IMR-90 (cell line): ENCODE measurements around the gene MTERF2. TPM values are rescaled to one million over a fixed set of nuclear protein-coding genes. Genes with fewer than 3 reads are reported as not detected.
A peak's percentile ranks its signal among the peaks of the same experiment; 100 is the strongest.

ENCODE experiments used
- ATAC-seq: fragments of 200-7000 bp; cut with Tn5 transposase; 2 replicates; pipeline ENCODE4 v1.9.1; 2020; ENCODE audit warnings: low read depth, mild to moderate bottlenecking, moderate library complexity
- Bru-seq: library from RNA; stranded (reverse); fragments of 400-500 nt; gene quantifications from one replicate; lab custom pipeline; 2021; lab: Mats Ljungman, UMichigan
- BruChase-seq, 2 experiments: library from RNA; stranded (reverse); fragments of 400-500 nt; gene quantifications; one replicate each; lab custom pipeline; 2021; lab: Mats Ljungman, UMichigan
- BruUV-seq: library from RNA; stranded (reverse); fragments of 400-500 nt; replicated peaks from 2 replicates; lab custom pipeline; 2021; lab: Mats Ljungman, UMichigan
- CTCF ChIA-PET: fragments of 300-600 bp; formaldehyde crosslinking; extraction: SDS; loops from one replicate; lab custom pipeline; 2021; ENCODE audit warnings: antibody characterized with exemption; lab: Yijun Ruan, JAX
- POLR2A ChIA-PET: fragments of 300-600 bp; sonication (Branson Sonifier 250); formaldehyde crosslinking; loops from one replicate; lab custom pipeline; 2022; ENCODE audit warnings: antibody characterized with exemption; ENCODE audit not compliant: unreplicated experiment; lab: Charles Lee
- DNase-seq: peaks from one replicate; pipeline ENCODE4 v3.0.0; 2013
- H2AFZ ChIP-seq: replicated peaks from 2 replicates; pipeline ENCODE3; 2013; ENCODE audit warnings: low read length, mild to moderate bottlenecking; ENCODE audit not compliant: poor library complexity
- H2AK5ac ChIP-seq: 2 replicates; pipeline ENCODE4 v1.6.1; 2013; ENCODE audit warnings: low read depth, low read length, inconsistent platforms
- H2AK9ac ChIP-seq: replicated peaks from 2 replicates; pipeline ENCODE3; 2013; ENCODE audit warnings: mild to moderate bottlenecking, low read depth, low read length, moderate library complexity; ENCODE audit not compliant: poor library complexity
- H2BK120ac ChIP-seq: 2 replicates; pipeline ENCODE4 v1.6.1; 2013; ENCODE audit warnings: low read depth, low read length, inconsistent platforms
- H2BK15ac ChIP-seq: 3 replicates; pipeline ENCODE4 v1.6.1; 2013; ENCODE audit warnings: low read depth, low read length, inconsistent platforms
- H2BK20ac ChIP-seq: 2 replicates; pipeline ENCODE4 v1.6.1; 2013; ENCODE audit warnings: low read depth, mild to moderate bottlenecking, inconsistent platforms, low read length, moderate library complexity
- H2BK5ac ChIP-seq: 2 replicates; pipeline ENCODE4 v1.6.1; 2013; ENCODE audit warnings: mild to moderate bottlenecking, low read depth, low read length, inconsistent platforms; ENCODE audit not compliant: poor library complexity, severe bottlenecking
- H3K14ac ChIP-seq: replicated peaks from 2 replicates; pipeline ENCODE4 v1.6.1; 2013; ENCODE audit warnings: low read depth, low read length, inconsistent platforms
- H3K18ac ChIP-seq: 2 replicates; pipeline ENCODE4 v1.6.1; 2013; ENCODE audit warnings: low read depth, low read length, control low read depth
- H3K23ac ChIP-seq: 2 replicates; pipeline ENCODE4 v1.6.1; 2013; ENCODE audit warnings: low read depth, low read length, inconsistent platforms
- H3K27ac ChIP-seq: 2 replicates; pipeline ENCODE4 v1.5.1; 2013; ENCODE audit warnings: mild to moderate bottlenecking, control low read depth, low read length; ENCODE audit not compliant: insufficient read depth
- H3K27me3 ChIP-seq: 2 replicates; pipeline ENCODE4 v1.6.1; 2013; ENCODE audit warnings: low read length; ENCODE audit not compliant: control insufficient read depth, insufficient read depth
- H3K36me3 ChIP-seq: 2 replicates; pipeline ENCODE4 v1.6.1; 2013; ENCODE audit warnings: low read length, mixed read lengths; ENCODE audit not compliant: control insufficient read depth, insufficient read depth
- H3K4ac ChIP-seq: 2 replicates; pipeline ENCODE4 v1.6.1; 2013; ENCODE audit warnings: low read depth, low read length, inconsistent platforms
- H3K4me1 ChIP-seq: 2 replicates; pipeline ENCODE4 v1.6.1; 2013; ENCODE audit warnings: low read length, mixed read lengths; ENCODE audit not compliant: control insufficient read depth, insufficient read depth
- H3K4me2 ChIP-seq: 2 replicates; pipeline ENCODE4 v1.6.1; 2013; ENCODE audit warnings: low read depth, mild to moderate bottlenecking, control low read depth, low read length, moderate library complexity
- H3K4me3 ChIP-seq: 2 replicates; pipeline ENCODE4 v1.5.1; 2013; ENCODE audit warnings: low read depth, mild to moderate bottlenecking, control low read depth, low read length, moderate library complexity; ENCODE audit not compliant: insufficient read depth
- H3K56ac ChIP-seq: 2 replicates; pipeline ENCODE4 v1.6.1; 2013; ENCODE audit warnings: low read length, inconsistent platforms; ENCODE audit not compliant: insufficient read depth; ENCODE audit errors: extremely low read depth
- H3K79me1 ChIP-seq, 2 experiments: 2 replicates each; pipeline ENCODE4 v1.6.1; 2013; ENCODE audit warnings: low read length in 2 of 2, inconsistent platforms in 1 of 2, low read depth in 1 of 2
- H3K9ac ChIP-seq: 2 replicates; pipeline ENCODE4 v1.6.1; 2013; ENCODE audit warnings: low read depth, low read length, control low read depth
- H3K9me1 ChIP-seq: 2 replicates; pipeline ENCODE4 v1.6.1; 2013; ENCODE audit warnings: low read length, inconsistent platforms; ENCODE audit not compliant: insufficient read depth
- H3K9me3 ChIP-seq: 2 replicates; pipeline ENCODE4 v1.6.1; 2013; ENCODE audit warnings: low read length; ENCODE audit not compliant: control insufficient read depth, insufficient read depth
- H4K20me1 ChIP-seq: 2 replicates; pipeline ENCODE4 v1.6.1; 2013; ENCODE audit warnings: low read length, inconsistent platforms; ENCODE audit not compliant: insufficient read depth
- H4K5ac ChIP-seq: 2 replicates; pipeline ENCODE4 v1.6.1; 2013; ENCODE audit warnings: mild to moderate bottlenecking, low read depth, low read length, control low read depth
- H4K8ac ChIP-seq, 2 experiments: 2 replicates each; pipeline ENCODE4 v1.6.1; 2013; ENCODE audit warnings: low read depth in 2 of 2, low read length in 2 of 2, control low read depth in 1 of 2, inconsistent platforms in 1 of 2
- H4K91ac ChIP-seq: 2 replicates; pipeline ENCODE4 v1.6.1; 2013; ENCODE audit warnings: low read depth, low read length, inconsistent platforms; ENCODE audit not compliant: insufficient read depth
- CHD1 ChIP-seq: IDR thresholded peaks from 2 replicates; pipeline ENCODE4 v1.6.1; 2012; ENCODE audit warnings: low read depth, low read length, improper control_type of control experiment
- FOS ChIP-seq: fragments of 150-350 bp; IDR thresholded peaks from 2 replicates; pipeline ENCODE4 v1.6.1; 2016; ENCODE audit warnings: low read depth, low read length
- MAFK ChIP-seq: IDR thresholded peaks from 2 replicates; pipeline ENCODE4 v1.6.1; 2012; ENCODE audit warnings: low read depth, low read length, improper control_type of control experiment
- MAZ ChIP-seq: IDR thresholded peaks from 2 replicates; pipeline ENCODE4 v1.6.1; 2012; ENCODE audit warnings: low read depth, mild to moderate bottlenecking, low read length, improper control_type of control experiment, moderate library complexity, borderline replicate concordance
- MXI1 ChIP-seq: IDR thresholded peaks from 2 replicates; pipeline ENCODE4 v1.6.1; 2012; ENCODE audit warnings: low read depth, mild to moderate bottlenecking, low read length, moderate library complexity, borderline replicate concordance
- NFE2L2 ChIP-seq: fragments of 150-350 bp; IDR thresholded peaks from 2 replicates; pipeline ENCODE4 v1.6.1; 2016; ENCODE audit warnings: low read depth, mild to moderate bottlenecking, low read length
- POLR2A ChIP-seq: IDR thresholded peaks from 2 replicates; pipeline ENCODE4 v1.6.1; 2012; ENCODE audit warnings: mild to moderate bottlenecking, low read depth, low read length
- RAD21 ChIP-seq: IDR thresholded peaks from 2 replicates; pipeline ENCODE4 v1.6.1; 2012; ENCODE audit warnings: low read length, improper control_type of control experiment
- RCOR1 ChIP-seq: IDR thresholded peaks from 2 replicates; pipeline ENCODE4 v1.6.1; 2012; ENCODE audit warnings: mild to moderate bottlenecking, low read length, improper control_type of control experiment; ENCODE audit not compliant: insufficient replicate concordance
- WGBS, 2 experiments: methylation state at CpG; one replicate each; pipeline versions ENCODE4 v1.1.5 to v1.1.7; 2013; ENCODE audit warnings: missing lambda C conversion rate in 2 of 2; ENCODE audit not compliant: insufficient read length in 1 of 2; ENCODE audit errors: extremely low coverage in 2 of 2; 5-methylcytosine and 5-hydroxymethylcytosine counted together
- dilution Hi-C: fragments of 300-500 bp; cut with HindIII; formaldehyde crosslinking; loops from one replicate; pipeline ENCODE4 v1.14.3; 2018; ENCODE audit warnings: low sequenced_read_pairs; ENCODE audit not compliant: unreplicated experiment
- in situ Hi-C: fragments of 300-500 bp; cut with MboI; formaldehyde crosslinking; loops from 3 replicates; pipeline ENCODE4 v1.14.3; 2019; ENCODE audit warnings: low sequenced_read_pairs, inconsistent platforms, mixed read lengths
- intact Hi-C: fragments of 100-400 bp; cut with micrococcal nuclease; formaldehyde crosslinking; loops from 2 replicates; pipeline ENCODE4 v1.10.0; 2022
- long read RNA-seq: library from polyadenylated mRNA; unstranded; transcript quantifications from one replicate; pipeline ENCODE4 v2.0.0, GENCODE V29; 2021; ENCODE audit not compliant: unreplicated experiment
- polyA plus RNA-seq, 3 experiments: library from polyadenylated mRNA; depleted of rRNA; stranded (reverse); fragments of >200 nt; gene quantifications; 2 replicates each; pipeline ENCODE4 v1.2.3, GENCODE V29; 2012; ENCODE audit warnings: low replicate concordance in 1 of 3
- total RNA-seq: library from RNA; depleted of rRNA; stranded (reverse); fragments of >200 nt; gene quantifications from 2 replicates; pipeline ENCODE4 v1.2.3, GENCODE V29; 2012; rRNA removed
- TF ChIP-seq, protein P1 (sequence below): conservative IDR thresholded peaks from 2 replicates; pipeline ENCODE4 v1.5.1; 2012; ENCODE audit warnings: mild to moderate bottlenecking, low read depth, low read length, improper control_type of control experiment
- TF ChIP-seq, protein P2 (sequence below): fragments of 150-350 bp; IDR thresholded peaks from 2 replicates; pipeline ENCODE4 v1.6.1; 2016; ENCODE audit warnings: low read depth, mild to moderate bottlenecking, low read length, moderate library complexity, borderline replicate concordance

MTERF2 gene, protein sequence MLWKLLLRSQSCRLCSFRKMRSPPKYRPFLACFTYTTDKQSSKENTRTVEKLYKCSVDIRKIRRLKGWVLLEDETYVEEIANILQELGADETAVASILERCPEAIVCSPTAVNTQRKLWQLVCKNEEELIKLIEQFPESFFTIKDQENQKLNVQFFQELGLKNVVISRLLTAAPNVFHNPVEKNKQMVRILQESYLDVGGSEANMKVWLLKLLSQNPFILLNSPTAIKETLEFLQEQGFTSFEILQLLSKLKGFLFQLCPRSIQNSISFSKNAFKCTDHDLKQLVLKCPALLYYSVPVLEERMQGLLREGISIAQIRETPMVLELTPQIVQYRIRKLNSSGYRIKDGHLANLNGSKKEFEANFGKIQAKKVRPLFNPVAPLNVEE
- total RNA-seq = 3.0 and 3.3 TPM in 2 replicates
- polyA plus RNA-seq (2012; rRNA removed) = 2.6 and 3.8 TPM in 2 replicates
- 0.56 and 1.6 TPM in 2 replicates for polyA plus RNA-seq (2012; cell fraction: cytosol; rRNA removed)
- polyA plus RNA-seq (2012; cell fraction: nucleus; rRNA removed; ENCODE audit: low replicate concordance) = 2.3 and 12.8 TPM in 2 replicates
- percentile 69 among the genes with signal in this experiment for Bru-seq, nascent RNA
- BruChase-seq, experiment 1, labeled RNA remaining after a 6-hour chase = percentile 65 among the genes with signal in this experiment
- percentile 64 among the genes with signal in this experiment for BruChase-seq, experiment 2, labeled RNA remaining after a 2-hour chase
- long read RNA-seq, partial matches to known transcripts = 0 of 10 reads
- long read RNA-seq, other reads (novel, unspliced or antisense) = 2 of 10 reads

DNA sequence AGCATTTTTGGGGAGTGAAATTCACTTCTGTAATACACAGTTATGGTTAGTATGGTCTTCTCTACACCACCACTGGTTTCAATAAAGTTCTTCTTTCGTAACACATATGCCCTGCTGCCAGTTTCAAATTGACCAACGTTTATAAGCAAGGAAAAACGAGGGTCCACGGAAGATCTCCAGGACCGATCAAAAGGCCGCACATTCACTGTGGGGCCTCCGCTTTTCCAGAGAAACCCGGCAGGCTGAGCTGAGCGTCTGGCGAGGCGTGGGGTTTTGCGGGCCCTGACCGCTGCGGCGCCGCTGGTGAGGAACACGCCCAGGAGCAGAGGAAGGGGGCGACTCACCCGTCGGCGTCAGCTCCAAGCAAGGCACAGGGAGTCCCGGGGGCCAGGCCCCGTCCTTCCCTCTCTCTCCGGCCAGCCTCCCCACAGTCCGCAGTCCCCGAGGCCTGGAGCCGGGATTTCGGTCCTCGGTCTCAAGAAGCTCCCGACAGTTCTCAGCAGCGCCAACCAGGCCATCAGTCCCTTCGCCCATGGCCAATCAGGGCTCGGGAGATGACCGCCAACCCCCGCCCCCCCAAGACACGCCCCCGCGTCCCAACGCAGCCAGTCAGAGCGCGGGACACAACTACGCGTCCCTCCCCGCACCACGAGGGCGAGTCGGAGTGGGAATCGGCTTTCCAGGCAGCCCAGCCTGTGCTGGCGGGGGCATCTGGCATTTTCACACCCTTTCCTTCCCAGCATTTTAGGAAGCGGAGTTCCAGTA, at the start of gene MTERF2:
Gene MTERF2 (minus strand): TSS at position 522 of the 765 bp plus-strand sequence. CDS start 8,432 bp downstream, outside the sequence.
- intact Hi-C loops = no loop called here
- CTCF ChIA-PET = interaction anchor here (0.6 to 0.8 kb wide), 2 partner anchors 9 to 104 kb away, joined by 3 to 5 read pairs; no protein-coding TSS in a partner anchor
- TF ChIP-seq FOS = no peak
- TF ChIP-seq, protein P1, sequence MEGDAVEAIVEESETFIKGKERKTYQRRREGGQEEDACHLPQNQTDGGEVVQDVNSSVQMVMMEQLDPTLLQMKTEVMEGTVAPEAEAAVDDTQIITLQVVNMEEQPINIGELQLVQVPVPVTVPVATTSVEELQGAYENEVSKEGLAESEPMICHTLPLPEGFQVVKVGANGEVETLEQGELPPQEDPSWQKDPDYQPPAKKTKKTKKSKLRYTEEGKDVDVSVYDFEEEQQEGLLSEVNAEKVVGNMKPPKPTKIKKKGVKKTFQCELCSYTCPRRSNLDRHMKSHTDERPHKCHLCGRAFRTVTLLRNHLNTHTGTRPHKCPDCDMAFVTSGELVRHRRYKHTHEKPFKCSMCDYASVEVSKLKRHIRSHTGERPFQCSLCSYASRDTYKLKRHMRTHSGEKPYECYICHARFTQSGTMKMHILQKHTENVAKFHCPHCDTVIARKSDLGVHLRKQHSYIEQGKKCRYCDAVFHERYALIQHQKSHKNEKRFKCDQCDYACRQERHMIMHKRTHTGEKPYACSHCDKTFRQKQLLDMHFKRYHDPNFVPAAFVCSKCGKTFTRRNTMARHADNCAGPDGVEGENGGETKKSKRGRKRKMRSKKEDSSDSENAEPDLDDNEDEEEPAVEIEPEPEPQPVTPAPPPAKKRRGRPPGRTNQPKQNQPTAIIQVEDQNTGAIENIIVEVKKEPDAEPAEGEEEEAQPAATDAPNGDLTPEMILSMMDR = no peak
- TF ChIP-seq NFE2L2 = no peak
- TF ChIP-seq, protein P2, sequence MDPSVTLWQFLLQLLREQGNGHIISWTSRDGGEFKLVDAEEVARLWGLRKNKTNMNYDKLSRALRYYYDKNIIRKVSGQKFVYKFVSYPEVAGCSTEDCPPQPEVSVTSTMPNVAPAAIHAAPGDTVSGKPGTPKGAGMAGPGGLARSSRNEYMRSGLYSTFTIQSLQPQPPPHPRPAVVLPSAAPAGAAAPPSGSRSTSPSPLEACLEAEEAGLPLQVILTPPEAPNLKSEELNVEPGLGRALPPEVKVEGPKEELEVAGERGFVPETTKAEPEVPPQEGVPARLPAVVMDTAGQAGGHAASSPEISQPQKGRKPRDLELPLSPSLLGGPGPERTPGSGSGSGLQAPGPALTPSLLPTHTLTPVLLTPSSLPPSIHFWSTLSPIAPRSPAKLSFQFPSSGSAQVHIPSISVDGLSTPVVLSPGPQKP = no peak
- TF ChIP-seq MAFK = no peak
- TF ChIP-seq RCOR1 = no peak
- peak; percentile 72; the same call in 1 of the 2 replicates for TF ChIP-seq MAZ
- peak; percentile 77 for TF ChIP-seq POLR2A
- TF ChIP-seq MXI1 = peak; percentile 37; the same call in 1 of the 2 replicates
- TF ChIP-seq CHD1 = no peak
- TF ChIP-seq RAD21 = no peak

More for the DNA sequence above, at the start of gene MTERF2:
- peak within 1 kb of the TSS; percentile 96 for H3K4me2 ChIP-seq
- in situ Hi-C loops (no loop called here), dilution Hi-C loops (no loop called here)
- peak within 1 kb of the TSS; percentile 63 to 64 for H4K8ac ChIP-seq
- H2BK15ac ChIP-seq = no peak within 1 kb of the TSS
- H3K56ac ChIP-seq = peak within 1 kb of the TSS; percentile 47; the same call in 1 of the 2 replicates
- peak within 1 kb of the TSS; percentile 61 for H3K18ac ChIP-seq
- H2BK20ac ChIP-seq = no peak within 1 kb of the TSS
- peaks cover 2% of the 10 kb centered on the region; the same call in 1 of the 2 replicates for H3K36me3 ChIP-seq
- peaks cover 16 to 28% of the 10 kb centered on the region in 2 experiments for H3K79me1 ChIP-seq
- H2AK5ac ChIP-seq = peak within 1 kb of the TSS; percentile 19; the same call in 1 of the 2 replicates
- H3K9me3 ChIP-seq = no peaks in the 10 kb centered on the region
- H4K5ac ChIP-seq = peak within 1 kb of the TSS; percentile 74; the same call in 1 of the 2 replicates
- peak within 1 kb of the TSS; percentile 93 for H3K27ac ChIP-seq
- peak within 1 kb of the TSS; percentile 75 for H2AK9ac ChIP-seq
- peak within 1 kb of the TSS; percentile 76 for H2BK5ac ChIP-seq
- H3K4ac ChIP-seq = peak within 1 kb of the TSS; percentile 55
- 0% methylated on average over 4 of the region's 50 CpGs; no CpG with 5 or more reads in 1 of the 2 experiments for WGBS, 2 experiments
- no peaks in the 10 kb centered on the region for H3K27me3 ChIP-seq
- peak within 1 kb of the TSS; percentile 96 for H3K9ac ChIP-seq
- peak within 1 kb of the TSS; percentile 92 for H3K23ac ChIP-seq
- TSS peak; percentile 52 for BruUV-seq
- H3K14ac ChIP-seq = peak within 1 kb of the TSS; percentile 90
- H2AFZ ChIP-seq = peak within 1 kb of the TSS; percentile 97
- peaks cover 28% of the 10 kb centered on the region for H3K9me1 ChIP-seq
- H3K4me3 ChIP-seq = peak within 1 kb of the TSS; percentile 95
- DNase-seq = peak; percentile 90
- H3K4me1 ChIP-seq = peaks cover 13% of the 10 kb centered on the region
- 0 out of 2 replicates have a peak, but pooled peaks cover 3% of the 10 kb centered on the region for H4K20me1 ChIP-seq
- H4K91ac ChIP-seq = peak within 1 kb of the TSS; percentile 43
- H2BK120ac ChIP-seq = peak within 1 kb of the TSS; percentile 12; the same call in 1 of the 2 replicates
- POLR2A ChIA-PET = interaction anchor here (1.0 kb wide), 1 partner anchor 8 kb away, joined by 3 read pairs; no protein-coding TSS in a partner anchor
- peak; percentile 97 for ATAC-seq
